GM19438 (cell line): ENCODE measurements around the gene PPOX.

ENCODE experiments used
- ATAC-seq: cut with Tn5 transposase; IDR thresholded peaks from one replicate; pipeline ENCODE4 v1.9.1; 2021; ENCODE audit warnings: low read depth; ENCODE audit not compliant: unreplicated experiment

Gene PPOX

GRCh38 chr1:161218301-161219077 is 52.3 kb downstream of the PPOX start:
- no peak for ATAC-seq

GRCh38 chr1:161219078-161219892 is 53.1 kb downstream of the PPOX start:
- ATAC-seq, result no peak

GRCh38 chr1:161220002-161220401 is 53.8 kb downstream of the PPOX start:
- no peak for ATAC-seq
